ENCODE measurements around the gene PADI6.

The PADI6 gene

GRCh38 chr1:17441265-17441992 is 69.4 kb downstream of the PADI6 start:
- H3K27ac ChIP-seq (ENCODE audit: extremely low read depth, low read depth, low read length) = peak overlapping the region; percentile 99
- ChIA-PET CTCF (interaction anchor here (0.5 to 1.0 kb wide), 6 partner anchors 17 to 793 kb away, joined by 3 to 6 read pairs (median 4); no protein-coding TSS in a partner anchor), POLR2A (interaction anchor here (0.6 kb wide), 1 partner anchor 518 kb away, joined by 3 read pairs; no protein-coding TSS in a partner anchor)
- no peak overlapping the region for H3K4me3 ChIP-seq (ENCODE audit: low read depth, low read length)
- no peaks in the 10 kb centered on the region for H3K9me3 ChIP-seq (ENCODE audit: control insufficient read depth, insufficient read depth, low read depth, low read length)
- peaks cover 0 to 9% of the 10 kb centered on the region in 2 experiments; a peak in 2 of 3 replicates for H3K36me3 ChIP-seq (ENCODE audit: control insufficient read depth in 2 of 2, insufficient read depth in 1 of 2, low read length in 2 of 2)
- peaks cover 8% of the 10 kb centered on the region for H3K4me1 ChIP-seq (ENCODE audit: control insufficient read depth, insufficient read depth, low read length)
- no peak for TF ChIP-seq ZNF175 (tag by site-specific recombination; IDR thresholded peaks at IDR 0.05)
- TF ChIP-seq ZNF423 (tag by site-specific recombination; IDR thresholded peaks at IDR 0.05) = no peak
- TF ChIP-seq ZBTB7A (tag by site-specific recombination; IDR thresholded peaks at IDR 0.05; ENCODE audit: low read depth) = no peak
- TF ChIP-seq ZNF660 (tag by site-specific recombination; IDR thresholded peaks at IDR 0.05) = peak; percentile 81; the same call in 1 of the 2 replicates
- TF ChIP-seq SP7 (tag by site-specific recombination; IDR thresholded peaks at IDR 0.05) = peak; percentile 61
- 0 out of 2 replicates have a peak, but pooled peaks have one; percentile 17 for TF ChIP-seq OSR2 (tag by site-specific recombination; IDR thresholded peaks at IDR 0.05)
- no peak for TF ChIP-seq ZNF621 (tag by site-specific recombination; IDR thresholded peaks at IDR 0.05)
- TF ChIP-seq ZNF664 (tag by site-specific recombination; IDR thresholded peaks at IDR 0.05) = peak; percentile 83
- TF ChIP-seq PRDM1 (tag by site-specific recombination; IDR thresholded peaks at IDR 0.05) = peak; percentile 76
- TF ChIP-seq ZNF776 (tag by site-specific recombination; IDR thresholded peaks at IDR 0.05; ENCODE audit: borderline replicate concordance) = no peak
- no peak for TF ChIP-seq ZNF785 (tag by site-specific recombination; IDR thresholded peaks at IDR 0.05)
- no peak for TF ChIP-seq ZNF747 (tag by site-specific recombination; IDR thresholded peaks at IDR 0.05)
- TF ChIP-seq ZNF449 (tag by site-specific recombination; IDR thresholded peaks at IDR 0.05) = no peak; the same call in 1 of the 2 replicates
- peak; percentile 82 for TF ChIP-seq KLF1 (tag by site-specific recombination; IDR thresholded peaks at IDR 0.05)
- no peak for TF ChIP-seq RBAK (tag by site-specific recombination; IDR thresholded peaks at IDR 0.05)
- TF ChIP-seq ZNF121 (tag by site-specific recombination; IDR thresholded peaks at IDR 0.05) = no peak
- TF ChIP-seq ZNF48 (tag by site-specific recombination; IDR thresholded peaks at IDR 0.05) = no peak
- no peak for TF ChIP-seq ZBTB11 (tag by site-specific recombination; conservative IDR thresholded peaks at IDR 0.05; ENCODE audit: low read depth)
- TF ChIP-seq ZNF19 (tag by site-specific recombination; IDR thresholded peaks at IDR 0.05; ENCODE audit: low read depth) = no peak
- TF ChIP-seq ZEB2 (tag by site-specific recombination; IDR thresholded peaks at IDR 0.05) = peak; percentile 90
- TF ChIP-seq ZNF324 (tag by site-specific recombination; IDR thresholded peaks at IDR 0.05) = peak; percentile 59; the same call in 1 of the 2 replicates
- TF ChIP-seq KLF9 (tag by site-specific recombination; IDR thresholded peaks at IDR 0.05; ENCODE audit: low read depth) = 0 out of 2 replicates have a peak, but pooled peaks have one; percentile 55
- no peak for TF ChIP-seq ZNF112 (tag by site-specific recombination; IDR thresholded peaks at IDR 0.05)
- no peak for TF ChIP-seq YY1 (tag by site-specific recombination; IDR thresholded peaks at IDR 0.05)
- TF ChIP-seq ZNF510 (tag by site-specific recombination; IDR thresholded peaks at IDR 0.05; ENCODE audit: insufficient replicate concordance) = no peak
- peak; percentile 40 for TF ChIP-seq ZIC2 (tag by site-specific recombination; IDR thresholded peaks at IDR 0.05)
- TF ChIP-seq ZFP41 (tag by site-specific recombination; IDR thresholded peaks at IDR 0.05; ENCODE audit: borderline replicate concordance) = no peak
- TF ChIP-seq ZNF560 (tag by site-specific recombination; IDR thresholded peaks at IDR 0.05; ENCODE audit: borderline replicate concordance) = no peak
- TF ChIP-seq ZNF274 (IDR thresholded peaks at IDR 0.05; ENCODE audit: low read length) = no peak
- no peak for TF ChIP-seq ZNF274 (tag by site-specific recombination; IDR thresholded peaks at IDR 0.05; ENCODE audit: borderline replicate concordance)
- no peak for TF ChIP-seq BCL11A (tag by site-specific recombination; IDR thresholded peaks at IDR 0.05; ENCODE audit: low read depth)
- no peak for TF ChIP-seq ZNF623 (tag by site-specific recombination; IDR thresholded peaks at IDR 0.05)
- no peak for TF ChIP-seq ZSCAN16 (tag by site-specific recombination; IDR thresholded peaks at IDR 0.05)
- TF ChIP-seq ZNF544 (tag by site-specific recombination; IDR thresholded peaks at IDR 0.05) = no peak
- no peak for TF ChIP-seq ZNF37A (tag by site-specific recombination; IDR thresholded peaks at IDR 0.05)
